ENCODE data around the gene ATP12A.
A peak's percentile ranks its signal among the peaks of the same experiment; 100 is the strongest.

The ATP12A gene

DNA sequence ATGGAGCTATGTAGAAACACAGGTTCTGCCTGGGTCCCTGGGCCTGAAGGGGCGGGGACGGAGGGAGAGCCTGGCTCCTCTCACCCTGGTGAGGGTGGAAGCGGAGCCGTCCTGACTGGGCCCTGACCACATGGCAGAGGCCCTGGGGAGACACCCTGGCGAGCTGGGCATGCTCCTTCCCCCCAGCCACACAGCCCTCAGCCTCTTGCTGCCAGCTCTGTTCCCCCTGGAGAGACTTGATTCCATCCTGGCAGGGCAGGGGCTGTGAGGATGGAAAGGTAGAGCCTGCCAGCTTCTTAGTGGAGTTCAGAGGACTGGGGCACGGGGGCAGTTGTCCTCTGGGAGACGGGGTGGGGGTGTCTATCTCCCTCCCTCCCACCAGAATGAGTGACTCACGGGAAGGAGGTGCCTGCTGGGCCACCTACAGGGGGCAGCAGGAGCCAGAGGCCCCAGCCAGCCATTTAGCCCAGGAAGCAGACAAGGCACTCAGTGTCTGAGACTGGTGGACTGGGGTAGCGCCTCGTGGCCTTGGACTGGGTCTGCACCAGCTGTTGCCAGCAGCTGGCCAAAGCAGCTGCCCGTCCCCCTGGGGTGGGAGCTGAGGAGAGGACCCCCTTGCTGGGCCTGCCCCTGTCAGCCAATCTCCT lies 60.9 kb downstream of the ATP12A start:
- Histone ChIP-seq H3K9me2 (replicated peaks; ENCODE audit: insufficient read depth, low read length) (no peaks in the 10 kb centered on the region), H4K20me1 (ENCODE audit: insufficient read depth, low read length) (no peaks in the 10 kb centered on the region), H3K36me3 (replicated peaks; ENCODE audit: insufficient read depth, low read length) (no peaks in the 10 kb centered on the region), H2AFZ (ENCODE audit: low read length) (no peak overlapping the region), H3K4me3 (ENCODE audit: low read length) (no peak overlapping the region), H3K9me3 (replicated peaks; ENCODE audit: insufficient read depth, low read length) (no peaks in the 10 kb centered on the region), H3K27me3 (replicated peaks; ENCODE audit: insufficient read depth, low read length) (no peaks in the 10 kb centered on the region), H3K4me2 (ENCODE audit: low read depth, low read length) (no peak overlapping the region), H3K9ac (ENCODE audit: low read length) (no peak overlapping the region), H3F3A (ENCODE audit: insufficient read depth, low read length) (no peaks in the 10 kb centered on the region), H3K4me1 (ENCODE audit: low read length) (no peaks in the 10 kb centered on the region), H3K27ac (ENCODE audit: low read length) (no peak overlapping the region), H3K79me2 (ENCODE audit: low read length) (no peaks in the 10 kb centered on the region)
- no peak for DNase-seq
- TF ChIP-seq EZH2 (optimal IDR thresholded peaks at IDR 0.05; ENCODE audit: low read depth, low read length): no peak
- TF ChIP-seq, protein P1, sequence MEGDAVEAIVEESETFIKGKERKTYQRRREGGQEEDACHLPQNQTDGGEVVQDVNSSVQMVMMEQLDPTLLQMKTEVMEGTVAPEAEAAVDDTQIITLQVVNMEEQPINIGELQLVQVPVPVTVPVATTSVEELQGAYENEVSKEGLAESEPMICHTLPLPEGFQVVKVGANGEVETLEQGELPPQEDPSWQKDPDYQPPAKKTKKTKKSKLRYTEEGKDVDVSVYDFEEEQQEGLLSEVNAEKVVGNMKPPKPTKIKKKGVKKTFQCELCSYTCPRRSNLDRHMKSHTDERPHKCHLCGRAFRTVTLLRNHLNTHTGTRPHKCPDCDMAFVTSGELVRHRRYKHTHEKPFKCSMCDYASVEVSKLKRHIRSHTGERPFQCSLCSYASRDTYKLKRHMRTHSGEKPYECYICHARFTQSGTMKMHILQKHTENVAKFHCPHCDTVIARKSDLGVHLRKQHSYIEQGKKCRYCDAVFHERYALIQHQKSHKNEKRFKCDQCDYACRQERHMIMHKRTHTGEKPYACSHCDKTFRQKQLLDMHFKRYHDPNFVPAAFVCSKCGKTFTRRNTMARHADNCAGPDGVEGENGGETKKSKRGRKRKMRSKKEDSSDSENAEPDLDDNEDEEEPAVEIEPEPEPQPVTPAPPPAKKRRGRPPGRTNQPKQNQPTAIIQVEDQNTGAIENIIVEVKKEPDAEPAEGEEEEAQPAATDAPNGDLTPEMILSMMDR (IDR thresholded peaks at IDR 0.05; ENCODE audit: low read length): peak; percentile 28

DNA sequence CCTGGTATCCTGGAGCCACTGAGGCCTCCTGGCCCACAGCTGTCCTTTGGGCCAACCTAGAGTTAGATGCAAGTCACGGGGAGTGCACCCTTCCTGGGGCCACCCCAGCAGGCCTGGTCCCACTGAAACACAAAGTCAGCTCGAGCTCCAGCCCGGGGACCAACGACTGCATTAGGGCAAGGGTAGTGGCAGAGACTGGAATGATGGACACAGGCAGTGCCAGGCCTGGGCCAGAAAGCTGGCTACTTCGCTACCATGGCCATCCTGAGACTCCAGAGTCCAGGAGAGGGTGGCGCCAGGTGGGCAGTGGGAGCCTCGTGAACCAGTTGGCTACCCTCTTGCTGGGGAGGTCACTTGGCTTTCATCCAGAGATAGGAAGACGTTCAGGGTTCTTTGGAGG lies 61.6 kb downstream of the ATP12A start:
- Histone ChIP-seq H3F3A (ENCODE audit: insufficient read depth, low read length) (no peaks in the 10 kb centered on the region), H4K20me1 (ENCODE audit: insufficient read depth, low read length) (no peaks in the 10 kb centered on the region), H3K79me2 (ENCODE audit: low read length) (no peaks in the 10 kb centered on the region), H3K4me2 (ENCODE audit: low read depth, low read length) (no peak overlapping the region), H3K9me3 (replicated peaks; ENCODE audit: insufficient read depth, low read length) (no peaks in the 10 kb centered on the region), H3K4me1 (ENCODE audit: low read length) (no peaks in the 10 kb centered on the region), H3K9ac (ENCODE audit: low read length) (no peak overlapping the region), H3K9me2 (replicated peaks; ENCODE audit: insufficient read depth, low read length) (no peaks in the 10 kb centered on the region), H2AFZ (ENCODE audit: low read length) (no peak overlapping the region), H3K36me3 (replicated peaks; ENCODE audit: insufficient read depth, low read length) (no peaks in the 10 kb centered on the region), H3K27me3 (replicated peaks; ENCODE audit: insufficient read depth, low read length) (no peaks in the 10 kb centered on the region), H3K27ac (ENCODE audit: low read length) (no peak overlapping the region), H3K4me3 (ENCODE audit: low read length) (no peak overlapping the region)
- no peak for DNase-seq
- TF ChIP-seq, protein P1 (IDR thresholded peaks at IDR 0.05; ENCODE audit: low read length): no peak
- TF ChIP-seq EZH2 (optimal IDR thresholded peaks at IDR 0.05; ENCODE audit: low read depth, low read length) (no peak), EZH2phosphoT487 (IDR thresholded peaks at IDR 0.05; ENCODE audit: low read length) (no peak)

DNA sequence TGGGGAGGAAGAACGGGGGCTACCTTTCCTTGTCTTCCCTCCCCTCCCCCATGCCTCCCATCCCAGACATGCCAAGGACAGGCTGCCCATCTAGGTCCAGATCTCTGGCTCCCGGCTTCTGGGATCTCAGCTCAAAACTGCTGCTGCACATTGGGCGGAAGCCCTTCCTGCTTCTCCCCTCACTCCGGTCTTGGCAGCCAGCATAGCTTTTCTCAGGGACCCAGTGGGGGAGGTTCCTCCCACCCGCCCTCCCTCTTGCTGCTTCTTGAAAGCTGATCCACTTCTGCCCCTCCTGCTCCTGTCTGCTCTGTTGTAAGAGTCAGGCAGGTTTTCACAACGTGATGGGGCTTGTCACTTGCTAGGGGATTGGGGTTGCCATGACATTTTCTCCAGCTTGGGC lies 62.1 kb downstream of the ATP12A start:
- H3K4me3 ChIP-seq (ENCODE audit: low read length): no peak overlapping the region
- H3K27ac ChIP-seq (ENCODE audit: low read length): no peak overlapping the region
- H4K20me1 ChIP-seq (ENCODE audit: insufficient read depth, low read length): no peaks in the 10 kb centered on the region
- H3K4me2 ChIP-seq (ENCODE audit: low read depth, low read length): no peak overlapping the region
- no peaks in the 10 kb centered on the region for H3K9me2 ChIP-seq (replicated peaks; ENCODE audit: insufficient read depth, low read length)
- H3K4me1 ChIP-seq (ENCODE audit: low read length): no peaks in the 10 kb centered on the region
- TF ChIP-seq EZH2phosphoT487 (IDR thresholded peaks at IDR 0.05; ENCODE audit: low read length): no peak
- TF ChIP-seq, protein P1 (IDR thresholded peaks at IDR 0.05; ENCODE audit: low read length): no peak
- no peak for TF ChIP-seq EZH2 (optimal IDR thresholded peaks at IDR 0.05; ENCODE audit: low read depth, low read length)
- no peaks in the 10 kb centered on the region for H3K27me3 ChIP-seq (replicated peaks; ENCODE audit: insufficient read depth, low read length)
- no peak for DNase-seq
- H3K36me3 ChIP-seq (replicated peaks; ENCODE audit: insufficient read depth, low read length): no peaks in the 10 kb centered on the region
- no peaks in the 10 kb centered on the region for H3K79me2 ChIP-seq (ENCODE audit: low read length)
- no peaks in the 10 kb centered on the region for H3F3A ChIP-seq (ENCODE audit: insufficient read depth, low read length)
- H3K9me3 ChIP-seq (replicated peaks; ENCODE audit: insufficient read depth, low read length): no peaks in the 10 kb centered on the region
- H2AFZ ChIP-seq (ENCODE audit: low read length): no peak overlapping the region
- no peak overlapping the region for H3K9ac ChIP-seq (ENCODE audit: low read length)
